MCF 10A (cell line): ENCODE data around the gene TM9SF4. TPM values are rescaled to one million over a fixed set of nuclear protein-coding genes. Genes with fewer than 3 reads are reported as not detected.

Source experiments
- BruUV-seq: library from RNA; stranded (reverse); fragments of 400-500 nt; replicated peaks from 2 replicates; lab custom pipeline; 2021; lab: Mats Ljungman, UMichigan
- CTCF ChIA-PET: fragments of 300-600 bp; sonication (Branson Sonifier 250); formaldehyde crosslinking; extraction: SDS; loops from one replicate; lab custom pipeline; 2021; ENCODE audit warnings: antibody characterized with exemption, inconsistent platforms; lab: Yijun Ruan, JAX
- POLR2A ChIA-PET: fragments of 300-600, 350-650 bp; sonication (Branson Sonifier 250); formaldehyde crosslinking; extraction: SDS; loops from one replicate; lab custom pipeline; 2020; ENCODE audit warnings: antibody characterized with exemption, inconsistent platforms; lab: Yijun Ruan, JAX
- DNase-seq: peaks from one replicate; pipeline ENCODE4 v3.0.0-alpha.2; 2018; ENCODE audit not compliant: unreplicated experiment
- H3K27ac Mint-ChIP-seq: one replicate; pipeline ENCODE4 v1.8.0; 2022; ENCODE audit warnings: mild to moderate bottlenecking, low read depth, mixed read lengths; ENCODE audit not compliant: unreplicated experiment
- H3K27me3 Mint-ChIP-seq: one replicate; pipeline ENCODE4 v1.8.0; 2022; ENCODE audit warnings: mixed read lengths; ENCODE audit not compliant: insufficient read depth, unreplicated experiment
- H3K36me3 Mint-ChIP-seq: one replicate; pipeline ENCODE4 v1.8.0; 2022; ENCODE audit warnings: mild to moderate bottlenecking, moderate library complexity, mixed read lengths; ENCODE audit not compliant: insufficient read depth, unreplicated experiment
- H3K4me1 Mint-ChIP-seq: one replicate; pipeline ENCODE4 v1.8.0; 2022; ENCODE audit warnings: mixed read lengths; ENCODE audit not compliant: insufficient read depth, unreplicated experiment
- H3K4me3 Mint-ChIP-seq: one replicate; pipeline ENCODE4 v1.8.0; 2022; ENCODE audit warnings: mild to moderate bottlenecking, moderate library complexity, mixed read lengths; ENCODE audit not compliant: unreplicated experiment
- H3K9me3 Mint-ChIP-seq: one replicate; pipeline ENCODE4 v1.8.0; 2022; ENCODE audit warnings: mixed read lengths; ENCODE audit not compliant: unreplicated experiment
- CTCF ChIP-seq: fragments of 200-600 bp; IDR thresholded peaks from one replicate; pipeline ENCODE4 v1.8.0; 2022; ENCODE audit warnings: antibody characterized with exemption, mild to moderate bottlenecking; ENCODE audit not compliant: unreplicated experiment
- intact Hi-C: fragments of 100-400 bp; cut with micrococcal nuclease; formaldehyde crosslinking; loops from 2 replicates; pipeline ENCODE4 v1.14.1; 2022
- total RNA-seq: library from RNA; stranded (reverse); gene quantifications from 2 replicates; pipeline ENCODE4 v1.2.3, GENCODE V29; 2022

The TM9SF4 gene
- total RNA-seq, 1 experiment from 2014 or later: 52.3 TPM

DNA sequence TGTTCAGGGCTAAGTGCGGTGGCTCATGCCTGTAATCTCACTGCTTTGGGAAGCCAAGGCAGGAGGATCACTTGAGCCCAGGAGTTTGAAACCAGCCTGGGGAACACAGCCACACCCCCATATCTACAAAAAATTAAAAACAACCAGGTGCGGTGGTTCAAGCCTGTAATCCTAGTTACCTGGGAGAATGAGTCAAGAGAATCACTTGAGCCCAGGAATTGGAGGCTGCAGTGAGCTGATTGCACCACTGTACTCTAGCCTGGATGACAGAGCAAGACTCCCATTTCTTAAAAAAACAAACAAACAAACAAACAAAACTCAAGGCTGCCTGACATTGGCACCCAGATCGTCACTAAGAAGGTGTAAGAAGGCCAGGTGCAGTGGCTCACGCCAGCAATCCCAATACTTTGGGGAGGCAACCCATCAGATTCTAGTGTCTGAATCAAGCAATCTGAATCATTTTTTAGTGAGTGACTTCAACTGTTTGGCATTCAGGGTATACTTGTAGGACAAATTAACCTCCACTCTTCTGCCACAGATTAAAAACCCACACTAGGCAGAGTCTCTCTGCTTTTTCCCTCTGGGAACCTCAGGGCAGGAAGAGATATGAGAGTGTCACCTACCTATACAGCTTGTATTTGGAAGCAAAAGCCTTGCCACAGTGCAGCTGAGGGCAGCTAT lies 91.9 kb downstream of the TM9SF4 start:
- TF ChIP-seq CTCF: no peak

GRCh38 chr20:32201977-32202363 lies 92.5 kb downstream of the TM9SF4 start:
- H3K27ac Mint-ChIP-seq: peak overlapping the region; percentile 100
- DNase-seq: peak; percentile 53
- POLR2A ChIA-PET: interaction anchor here (0.6 to 1.3 kb wide), 5 partner anchors 13 to 1609 kb away, joined by 3 to 5 read pairs (median 3); partner anchors contain the start of genes CHMP4B and TM9SF4
- H3K9me3 Mint-ChIP-seq: no peaks in the 10 kb centered on the region
- H3K27me3 Mint-ChIP-seq: no peaks in the 10 kb centered on the region
- intact Hi-C loops: no loop called here
- no peak overlapping the region for H3K4me3 Mint-ChIP-seq
- BruUV-seq: no TSS peak
- peaks cover 49% of the 10 kb centered on the region for H3K4me1 Mint-ChIP-seq
- H3K36me3 Mint-ChIP-seq: peaks cover 67% of the 10 kb centered on the region
- TF ChIP-seq CTCF: no peak
- CTCF ChIA-PET: interaction anchor here (0.7 kb wide), 1 partner anchor 8 kb away, joined by 3 read pairs; no protein-coding TSS in a partner anchor

More for the DNA sequence above, 91.9 kb downstream of the TM9SF4 start:
- H3K4me3 Mint-ChIP-seq: no peak overlapping the region
- peaks cover 44% of the 10 kb centered on the region for H3K4me1 Mint-ChIP-seq
- POLR2A ChIA-PET: interaction anchor here (1.3 kb wide), 1 partner anchor 92 kb away, joined by 5 read pairs; the partner anchor contains the start of gene TM9SF4
- CTCF ChIA-PET: no interaction called here
- H3K36me3 Mint-ChIP-seq: peaks cover 68% of the 10 kb centered on the region
- no peaks in the 10 kb centered on the region for H3K9me3 Mint-ChIP-seq
- peak overlapping the region; percentile 35 for H3K27ac Mint-ChIP-seq
- DNase-seq: no peak
- H3K27me3 Mint-ChIP-seq: no peaks in the 10 kb centered on the region
- intact Hi-C loops: no loop called here
- BruUV-seq: no TSS peak

- Mint-ChIP-seq H3K4me1 (peaks cover 51% of the 10 kb centered on the region), H3K4me3 (peak overlapping the region; percentile 100), H3K27me3 (no peaks in the 10 kb centered on the region), H3K27ac (peak overlapping the region; percentile 100), H3K9me3 (no peaks in the 10 kb centered on the region), H3K36me3 (peaks cover 51% of the 10 kb centered on the region)
- POLR2A ChIA-PET: interaction anchor here (0.6 to 3.2 kb wide), 9 partner anchors 10 to 156 kb away, joined by 3 to 23 read pairs (median 4); partner anchors contain the start of gene TM9SF4
- DNase-seq: no peak
- TF ChIP-seq CTCF: no peak
- intact Hi-C loops: no loop called here
- no TSS peak for BruUV-seq
- CTCF ChIA-PET: interaction anchor here (0.7 to 1.0 kb wide), 4 partner anchors 10 to 261 kb away, joined by 3 read pairs; no protein-coding TSS in a partner anchor
These were observed 94.1 kb downstream of the TM9SF4 start for GRCh38 chr20:32203356-32204204.
